ENCODE data around the gene MAGI3.

MAGI3 gene

DNA sequence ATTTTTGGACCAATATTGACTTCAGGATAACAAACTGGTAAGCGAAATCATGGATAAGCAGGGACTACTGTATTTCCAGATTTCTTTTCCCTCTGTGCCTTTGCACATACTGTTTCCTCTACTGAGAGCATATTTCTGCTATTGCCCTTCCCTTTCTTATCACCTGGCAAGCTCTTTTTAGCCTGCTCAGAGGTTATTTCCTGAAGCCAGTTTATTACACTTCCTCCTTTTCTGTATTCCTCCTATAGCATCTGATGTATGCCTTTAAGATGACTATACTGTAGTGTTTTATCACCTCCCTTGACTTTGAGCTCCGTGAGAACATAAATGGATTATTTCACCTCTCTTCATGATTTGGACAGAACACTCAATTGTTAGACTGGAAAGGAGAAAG lies 49.0 kb downstream of the MAGI3 start:
- H3K4me3 ChIP-seq (ENCODE audit: low read depth, low read length): no peak overlapping the region
- no peaks in the 10 kb centered on the region for H3K9me3 ChIP-seq (ENCODE audit: severe bottlenecking)
- H3K27me3 ChIP-seq (ENCODE audit: insufficient read depth, low read depth, severe bottlenecking): no peaks in the 10 kb centered on the region
- TF ChIP-seq, protein P1, sequence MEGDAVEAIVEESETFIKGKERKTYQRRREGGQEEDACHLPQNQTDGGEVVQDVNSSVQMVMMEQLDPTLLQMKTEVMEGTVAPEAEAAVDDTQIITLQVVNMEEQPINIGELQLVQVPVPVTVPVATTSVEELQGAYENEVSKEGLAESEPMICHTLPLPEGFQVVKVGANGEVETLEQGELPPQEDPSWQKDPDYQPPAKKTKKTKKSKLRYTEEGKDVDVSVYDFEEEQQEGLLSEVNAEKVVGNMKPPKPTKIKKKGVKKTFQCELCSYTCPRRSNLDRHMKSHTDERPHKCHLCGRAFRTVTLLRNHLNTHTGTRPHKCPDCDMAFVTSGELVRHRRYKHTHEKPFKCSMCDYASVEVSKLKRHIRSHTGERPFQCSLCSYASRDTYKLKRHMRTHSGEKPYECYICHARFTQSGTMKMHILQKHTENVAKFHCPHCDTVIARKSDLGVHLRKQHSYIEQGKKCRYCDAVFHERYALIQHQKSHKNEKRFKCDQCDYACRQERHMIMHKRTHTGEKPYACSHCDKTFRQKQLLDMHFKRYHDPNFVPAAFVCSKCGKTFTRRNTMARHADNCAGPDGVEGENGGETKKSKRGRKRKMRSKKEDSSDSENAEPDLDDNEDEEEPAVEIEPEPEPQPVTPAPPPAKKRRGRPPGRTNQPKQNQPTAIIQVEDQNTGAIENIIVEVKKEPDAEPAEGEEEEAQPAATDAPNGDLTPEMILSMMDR (IDR thresholded peaks at IDR 0.05; ENCODE audit: low read depth, low read length): no peak
- H3K36me3 ChIP-seq: no peaks in the 10 kb centered on the region
- no peak for DNase-seq
- H3K27ac ChIP-seq: no peak overlapping the region

DNA sequence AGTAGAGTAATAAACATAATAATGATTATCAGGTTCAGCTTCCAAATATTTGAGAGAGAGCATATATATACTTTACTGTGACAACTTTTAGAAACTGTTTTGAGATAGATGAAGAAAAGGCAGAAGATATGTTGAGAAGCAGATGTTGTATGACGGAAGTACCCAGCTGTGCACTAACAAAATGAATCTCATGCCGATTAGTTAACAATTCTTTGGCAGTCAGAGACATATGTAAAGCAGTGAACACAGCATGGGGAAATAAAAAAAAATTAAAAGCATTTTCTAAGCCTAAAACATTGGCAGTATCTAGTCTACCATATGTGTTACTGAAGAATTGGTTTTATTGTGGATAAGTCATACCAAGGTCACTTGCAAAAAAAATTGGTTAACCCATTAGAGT lies 51.8 kb downstream of the MAGI3 start:
- H3K4me3 ChIP-seq (ENCODE audit: low read depth, low read length): no peak overlapping the region
- no peak for DNase-seq
- no peaks in the 10 kb centered on the region for H3K27me3 ChIP-seq (ENCODE audit: insufficient read depth, low read depth, severe bottlenecking)
- no peaks in the 10 kb centered on the region for H3K9me3 ChIP-seq (ENCODE audit: severe bottlenecking)
- no peak overlapping the region for H3K27ac ChIP-seq
- no peaks in the 10 kb centered on the region for H3K36me3 ChIP-seq
- TF ChIP-seq, protein P1 (IDR thresholded peaks at IDR 0.05; ENCODE audit: low read depth, low read length): no peak

DNA sequence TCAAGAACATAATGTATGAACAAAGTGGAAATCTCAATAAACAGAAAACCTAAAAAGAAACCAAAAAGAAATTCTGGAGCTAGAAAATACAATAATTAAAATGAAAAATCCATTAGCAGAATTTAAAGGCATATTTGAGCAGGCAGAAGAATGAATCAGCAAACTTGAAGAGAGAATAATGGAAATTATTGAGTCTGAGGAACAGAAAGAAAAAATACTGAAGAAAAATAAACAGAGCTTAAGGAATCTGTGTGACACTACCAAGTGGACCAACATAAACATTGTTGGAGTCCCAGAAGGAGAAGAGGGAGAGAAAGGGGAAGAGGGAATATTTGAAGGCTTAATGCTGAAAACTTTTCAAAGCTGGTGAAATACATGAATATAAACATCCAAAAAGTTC lies 54.5 kb downstream of the MAGI3 start:
- no peak for DNase-seq
- Histone ChIP-seq H3K27ac (no peak overlapping the region), H3K9me3 (ENCODE audit: severe bottlenecking) (no peaks in the 10 kb centered on the region), H3K27me3 (ENCODE audit: insufficient read depth, low read depth, severe bottlenecking) (no peaks in the 10 kb centered on the region), H3K36me3 (no peaks in the 10 kb centered on the region), H3K4me3 (ENCODE audit: low read depth, low read length) (no peak overlapping the region)
- TF ChIP-seq, protein P1 (IDR thresholded peaks at IDR 0.05; ENCODE audit: low read depth, low read length): no peak

DNA sequence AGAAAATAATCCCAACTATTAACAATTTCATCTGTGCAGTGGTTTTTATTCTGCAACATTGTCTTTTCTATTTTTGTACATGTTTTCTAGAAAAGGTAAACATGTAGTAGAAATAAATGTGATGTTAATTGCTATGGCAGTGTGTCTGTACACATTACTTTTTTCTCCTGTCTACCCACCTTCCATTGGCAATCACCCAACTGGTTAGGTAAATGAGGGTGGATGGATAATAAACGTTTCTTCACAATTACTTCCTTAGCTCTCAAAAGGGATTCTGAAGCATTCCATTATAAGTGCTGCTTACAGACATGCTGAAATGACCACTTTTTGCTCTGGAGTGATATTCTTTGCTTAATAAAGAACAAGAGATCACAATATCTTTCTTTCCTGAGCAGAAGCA lies 61.4 kb downstream of the MAGI3 start:
- Histone ChIP-seq H3K4me3 (ENCODE audit: low read depth, low read length) (no peak overlapping the region), H3K27me3 (ENCODE audit: insufficient read depth, low read depth, severe bottlenecking) (no peaks in the 10 kb centered on the region), H3K9me3 (ENCODE audit: severe bottlenecking) (no peaks in the 10 kb centered on the region), H3K27ac (no peak overlapping the region), H3K36me3 (no peaks in the 10 kb centered on the region)
- TF ChIP-seq, protein P1 (IDR thresholded peaks at IDR 0.05; ENCODE audit: low read depth, low read length): no peak
- DNase-seq: no peak

DNA sequence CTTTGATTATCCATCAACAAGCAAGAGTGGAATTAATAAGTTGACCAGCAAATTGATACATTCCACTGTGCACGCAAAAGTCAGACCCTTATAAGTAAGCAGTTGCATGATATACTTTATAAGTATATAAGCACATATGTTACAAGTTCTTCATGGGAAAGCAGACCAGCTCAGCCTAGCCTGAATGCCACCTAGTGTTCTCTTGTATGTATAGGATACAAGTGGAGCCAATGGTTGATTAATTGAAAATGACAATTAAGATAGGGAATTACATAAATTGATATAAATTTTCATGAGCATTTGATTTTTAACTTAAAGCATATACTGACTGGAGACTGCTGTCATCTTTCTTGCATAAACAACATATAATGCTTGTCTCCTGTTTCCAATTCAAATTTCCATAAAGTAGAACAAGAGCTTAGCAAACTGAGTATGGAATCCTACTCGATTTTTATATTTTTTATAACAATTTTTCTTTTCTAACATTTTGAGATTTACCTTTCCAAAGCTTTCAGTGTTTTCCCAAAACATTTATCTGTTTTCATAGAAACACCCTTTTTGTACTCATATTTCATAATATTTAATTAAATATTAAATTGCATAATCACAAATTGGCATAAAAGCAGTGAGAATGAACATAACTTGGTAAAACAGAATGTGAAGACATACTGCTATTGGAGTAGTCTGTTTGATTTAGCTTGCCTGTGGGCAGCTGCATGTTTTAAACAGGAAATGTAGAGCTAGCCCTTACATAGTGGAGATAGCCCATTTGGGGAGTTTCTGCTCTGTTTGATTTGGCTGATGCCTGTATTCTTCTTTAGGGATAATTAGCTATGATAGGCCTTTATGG lies 62.8 kb downstream of the MAGI3 start:
- TF ChIP-seq, protein P1 (IDR thresholded peaks at IDR 0.05; ENCODE audit: low read depth, low read length): peak; percentile 30; the same call in 1 of the 2 replicates
- Histone ChIP-seq H3K36me3 (no peaks in the 10 kb centered on the region), H3K27me3 (ENCODE audit: insufficient read depth, low read depth, severe bottlenecking) (no peaks in the 10 kb centered on the region), H3K4me3 (ENCODE audit: low read depth, low read length) (no peak overlapping the region), H3K27ac (no peak overlapping the region), H3K9me3 (ENCODE audit: severe bottlenecking) (no peaks in the 10 kb centered on the region)
- DNase-seq: peak; percentile 14

DNA sequence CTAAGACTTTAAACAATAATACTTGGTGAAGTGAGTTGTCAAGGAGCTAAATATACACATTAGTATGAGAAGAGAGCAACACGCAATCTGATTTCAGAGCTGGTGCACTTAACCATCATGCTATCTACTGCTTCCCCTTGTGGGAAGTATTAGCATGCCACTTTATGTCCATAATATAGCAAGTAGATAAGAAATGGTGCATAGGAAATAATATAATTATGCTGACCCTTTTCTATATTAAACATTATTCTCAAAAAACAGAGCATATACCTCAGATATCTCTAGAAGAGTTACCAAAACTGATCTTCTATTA lies 63.4 kb downstream of the MAGI3 start:
- Histone ChIP-seq H3K9me3 (ENCODE audit: severe bottlenecking) (no peaks in the 10 kb centered on the region), H3K27ac (no peak overlapping the region), H3K4me3 (ENCODE audit: low read depth, low read length) (no peak overlapping the region), H3K36me3 (no peaks in the 10 kb centered on the region), H3K27me3 (ENCODE audit: insufficient read depth, low read depth, severe bottlenecking) (no peaks in the 10 kb centered on the region)
- no peak for DNase-seq
- TF ChIP-seq, protein P1 (IDR thresholded peaks at IDR 0.05; ENCODE audit: low read depth, low read length): no peak
